OCI-LY3 (cell line): ENCODE results near the gene TTC4.

ENCODE experiments used
- EZH2phosphoT487 ChIP-seq: fragments of 200-600 bp; shearing (Covaris generic); IDR thresholded peaks from 2 replicates; pipeline ENCODE4 v1.6.1; 2018; ENCODE audit warnings: antibody characterized with exemption, mixed run types, low read depth
- TF ChIP-seq, protein P1 (sequence below): fragments of 200-600, 300-600 bp; sonication (generic); IDR thresholded peaks from 2 replicates; pipeline ENCODE4 v1.5.1; 2014; ENCODE audit warnings: antibody characterized with exemption, low read length, low read depth

DNA sequence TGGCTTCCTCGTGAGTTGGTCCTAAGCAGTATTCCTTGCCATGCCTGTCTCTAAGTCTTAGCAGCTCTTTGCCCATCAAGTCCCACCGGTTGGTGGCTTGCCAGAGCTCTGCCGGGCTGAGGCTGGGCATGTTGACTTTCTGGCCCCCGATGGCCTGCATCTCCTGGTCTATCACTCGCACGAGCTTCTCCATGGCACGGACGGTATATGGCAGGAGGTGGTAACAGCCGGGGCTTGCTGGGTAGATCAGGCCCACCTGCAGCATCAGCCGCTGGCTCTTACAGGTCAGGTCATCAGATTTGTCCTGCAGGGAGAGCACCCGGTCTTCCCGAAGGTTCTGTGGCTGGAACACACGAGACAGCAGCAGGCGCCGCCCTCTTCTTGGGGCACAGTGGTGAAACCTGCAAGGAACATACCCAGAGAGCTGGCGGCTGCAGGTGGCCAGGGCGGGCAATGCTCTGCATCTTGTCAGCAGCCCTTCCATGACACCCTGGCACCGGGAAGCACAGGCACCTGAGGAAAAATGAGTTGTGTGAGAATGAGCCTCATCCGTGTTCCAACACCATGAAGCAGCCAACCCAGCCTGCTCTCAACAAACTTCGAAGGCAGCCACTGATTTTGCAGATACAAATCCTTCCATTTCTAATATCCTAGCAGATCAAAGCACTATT is 43.2 kb downstream of the TTC4 start:
- no peak for TF ChIP-seq EZH2phosphoT487
- TF ChIP-seq, protein P1, sequence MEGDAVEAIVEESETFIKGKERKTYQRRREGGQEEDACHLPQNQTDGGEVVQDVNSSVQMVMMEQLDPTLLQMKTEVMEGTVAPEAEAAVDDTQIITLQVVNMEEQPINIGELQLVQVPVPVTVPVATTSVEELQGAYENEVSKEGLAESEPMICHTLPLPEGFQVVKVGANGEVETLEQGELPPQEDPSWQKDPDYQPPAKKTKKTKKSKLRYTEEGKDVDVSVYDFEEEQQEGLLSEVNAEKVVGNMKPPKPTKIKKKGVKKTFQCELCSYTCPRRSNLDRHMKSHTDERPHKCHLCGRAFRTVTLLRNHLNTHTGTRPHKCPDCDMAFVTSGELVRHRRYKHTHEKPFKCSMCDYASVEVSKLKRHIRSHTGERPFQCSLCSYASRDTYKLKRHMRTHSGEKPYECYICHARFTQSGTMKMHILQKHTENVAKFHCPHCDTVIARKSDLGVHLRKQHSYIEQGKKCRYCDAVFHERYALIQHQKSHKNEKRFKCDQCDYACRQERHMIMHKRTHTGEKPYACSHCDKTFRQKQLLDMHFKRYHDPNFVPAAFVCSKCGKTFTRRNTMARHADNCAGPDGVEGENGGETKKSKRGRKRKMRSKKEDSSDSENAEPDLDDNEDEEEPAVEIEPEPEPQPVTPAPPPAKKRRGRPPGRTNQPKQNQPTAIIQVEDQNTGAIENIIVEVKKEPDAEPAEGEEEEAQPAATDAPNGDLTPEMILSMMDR: no peak
